IMR-90 (cell line): ENCODE measurements around the gene SCN8A. TPM values are rescaled to one million over a fixed set of nuclear protein-coding genes. Genes with fewer than 3 reads are reported as not detected.
A peak's percentile ranks its signal among the peaks of the same experiment; 100 is the strongest.

Experiments
- ATAC-seq: fragments of 200-7000 bp; cut with Tn5 transposase; 2 replicates; pipeline ENCODE4 v1.9.1; 2020; ENCODE audit warnings: low read depth, mild to moderate bottlenecking, moderate library complexity
- BruUV-seq: library from RNA; stranded (reverse); fragments of 400-500 nt; replicated peaks from 2 replicates; lab custom pipeline; 2021; lab: Mats Ljungman, UMichigan
- CTCF ChIA-PET: fragments of 300-600 bp; formaldehyde crosslinking; extraction: SDS; loops from one replicate; lab custom pipeline; 2021; ENCODE audit warnings: antibody characterized with exemption; lab: Yijun Ruan, JAX
- POLR2A ChIA-PET: fragments of 300-600 bp; sonication (Branson Sonifier 250); formaldehyde crosslinking; loops from one replicate; lab custom pipeline; 2022; ENCODE audit warnings: antibody characterized with exemption; ENCODE audit not compliant: unreplicated experiment; lab: Charles Lee
- DNase-seq: peaks from one replicate; pipeline ENCODE4 v3.0.0; 2013
- H2AFZ ChIP-seq: replicated peaks from 2 replicates; pipeline ENCODE3; 2013; ENCODE audit warnings: low read length, mild to moderate bottlenecking; ENCODE audit not compliant: poor library complexity
- H2AK5ac ChIP-seq: 2 replicates; pipeline ENCODE4 v1.6.1; 2013; ENCODE audit warnings: low read depth, low read length, inconsistent platforms
- H2AK9ac ChIP-seq: replicated peaks from 2 replicates; pipeline ENCODE3; 2013; ENCODE audit warnings: mild to moderate bottlenecking, low read depth, low read length, moderate library complexity; ENCODE audit not compliant: poor library complexity
- H2BK120ac ChIP-seq: 2 replicates; pipeline ENCODE4 v1.6.1; 2013; ENCODE audit warnings: low read depth, low read length, inconsistent platforms
- H2BK15ac ChIP-seq: 3 replicates; pipeline ENCODE4 v1.6.1; 2013; ENCODE audit warnings: low read depth, low read length, inconsistent platforms
- H2BK20ac ChIP-seq: 2 replicates; pipeline ENCODE4 v1.6.1; 2013; ENCODE audit warnings: low read depth, mild to moderate bottlenecking, inconsistent platforms, low read length, moderate library complexity
- H2BK5ac ChIP-seq: 2 replicates; pipeline ENCODE4 v1.6.1; 2013; ENCODE audit warnings: mild to moderate bottlenecking, low read depth, low read length, inconsistent platforms; ENCODE audit not compliant: poor library complexity, severe bottlenecking
- H3K14ac ChIP-seq: replicated peaks from 2 replicates; pipeline ENCODE4 v1.6.1; 2013; ENCODE audit warnings: low read depth, low read length, inconsistent platforms
- H3K18ac ChIP-seq: 2 replicates; pipeline ENCODE4 v1.6.1; 2013; ENCODE audit warnings: low read depth, low read length, control low read depth
- H3K23ac ChIP-seq: 2 replicates; pipeline ENCODE4 v1.6.1; 2013; ENCODE audit warnings: low read depth, low read length, inconsistent platforms
- H3K27ac ChIP-seq: 2 replicates; pipeline ENCODE4 v1.5.1; 2013; ENCODE audit warnings: mild to moderate bottlenecking, control low read depth, low read length; ENCODE audit not compliant: insufficient read depth
- H3K27me3 ChIP-seq: 2 replicates; pipeline ENCODE4 v1.6.1; 2013; ENCODE audit warnings: low read length; ENCODE audit not compliant: control insufficient read depth, insufficient read depth
- H3K36me3 ChIP-seq: 2 replicates; pipeline ENCODE4 v1.6.1; 2013; ENCODE audit warnings: low read length, mixed read lengths; ENCODE audit not compliant: control insufficient read depth, insufficient read depth
- H3K4ac ChIP-seq: 2 replicates; pipeline ENCODE4 v1.6.1; 2013; ENCODE audit warnings: low read depth, low read length, inconsistent platforms
- H3K4me1 ChIP-seq: 2 replicates; pipeline ENCODE4 v1.6.1; 2013; ENCODE audit warnings: low read length, mixed read lengths; ENCODE audit not compliant: control insufficient read depth, insufficient read depth
- H3K4me2 ChIP-seq: 2 replicates; pipeline ENCODE4 v1.6.1; 2013; ENCODE audit warnings: low read depth, mild to moderate bottlenecking, control low read depth, low read length, moderate library complexity
- H3K4me3 ChIP-seq: 2 replicates; pipeline ENCODE4 v1.5.1; 2013; ENCODE audit warnings: low read depth, mild to moderate bottlenecking, control low read depth, low read length, moderate library complexity; ENCODE audit not compliant: insufficient read depth
- H3K56ac ChIP-seq: 2 replicates; pipeline ENCODE4 v1.6.1; 2013; ENCODE audit warnings: low read length, inconsistent platforms; ENCODE audit not compliant: insufficient read depth; ENCODE audit errors: extremely low read depth
- H3K79me1 ChIP-seq, 2 experiments: 2 replicates each; pipeline ENCODE4 v1.6.1; 2013; ENCODE audit warnings: low read length in 2 of 2, inconsistent platforms in 1 of 2, low read depth in 1 of 2
- H3K9ac ChIP-seq: 2 replicates; pipeline ENCODE4 v1.6.1; 2013; ENCODE audit warnings: low read depth, low read length, control low read depth
- H3K9me1 ChIP-seq: 2 replicates; pipeline ENCODE4 v1.6.1; 2013; ENCODE audit warnings: low read length, inconsistent platforms; ENCODE audit not compliant: insufficient read depth
- H3K9me3 ChIP-seq: 2 replicates; pipeline ENCODE4 v1.6.1; 2013; ENCODE audit warnings: low read length; ENCODE audit not compliant: control insufficient read depth, insufficient read depth
- H4K20me1 ChIP-seq: 2 replicates; pipeline ENCODE4 v1.6.1; 2013; ENCODE audit warnings: low read length, inconsistent platforms; ENCODE audit not compliant: insufficient read depth
- H4K5ac ChIP-seq: 2 replicates; pipeline ENCODE4 v1.6.1; 2013; ENCODE audit warnings: mild to moderate bottlenecking, low read depth, low read length, control low read depth
- H4K8ac ChIP-seq, 2 experiments: 2 replicates each; pipeline ENCODE4 v1.6.1; 2013; ENCODE audit warnings: low read depth in 2 of 2, low read length in 2 of 2, control low read depth in 1 of 2, inconsistent platforms in 1 of 2
- H4K91ac ChIP-seq: 2 replicates; pipeline ENCODE4 v1.6.1; 2013; ENCODE audit warnings: low read depth, low read length, inconsistent platforms; ENCODE audit not compliant: insufficient read depth
- BHLHE40 ChIP-seq: fragments of 150-350 bp; IDR thresholded peaks from 2 replicates; pipeline ENCODE4 v1.6.1; 2016; ENCODE audit warnings: mild to moderate bottlenecking, low read depth, low read length
- FOS ChIP-seq: fragments of 150-350 bp; IDR thresholded peaks from 2 replicates; pipeline ENCODE4 v1.6.1; 2016; ENCODE audit warnings: low read depth, low read length
- MAZ ChIP-seq: IDR thresholded peaks from 2 replicates; pipeline ENCODE4 v1.6.1; 2012; ENCODE audit warnings: low read depth, mild to moderate bottlenecking, low read length, improper control_type of control experiment, moderate library complexity, borderline replicate concordance
- NFE2L2 ChIP-seq: fragments of 150-350 bp; IDR thresholded peaks from 2 replicates; pipeline ENCODE4 v1.6.1; 2016; ENCODE audit warnings: low read depth, mild to moderate bottlenecking, low read length
- RAD21 ChIP-seq: IDR thresholded peaks from 2 replicates; pipeline ENCODE4 v1.6.1; 2012; ENCODE audit warnings: low read length, improper control_type of control experiment
- RCOR1 ChIP-seq: IDR thresholded peaks from 2 replicates; pipeline ENCODE4 v1.6.1; 2012; ENCODE audit warnings: mild to moderate bottlenecking, low read length, improper control_type of control experiment; ENCODE audit not compliant: insufficient replicate concordance
- RFX5 ChIP-seq: IDR thresholded peaks from 2 replicates; pipeline ENCODE4 v1.8.0; 2012; ENCODE audit warnings: low read depth, mild to moderate bottlenecking, low read length, moderate library complexity
- SMC3 ChIP-seq: fragments of 150-350 bp; IDR thresholded peaks from 2 replicates; pipeline ENCODE4 v1.6.1; 2016; ENCODE audit warnings: low read depth, mild to moderate bottlenecking, antibody characterized with exemption, low read length, moderate library complexity
- WGBS, 2 experiments: methylation state at CpG; one replicate each; pipeline versions ENCODE4 v1.1.5 to v1.1.7; 2013; ENCODE audit warnings: missing lambda C conversion rate in 2 of 2; ENCODE audit not compliant: insufficient read length in 1 of 2; ENCODE audit errors: extremely low coverage in 2 of 2; 5-methylcytosine and 5-hydroxymethylcytosine counted together
- dilution Hi-C: fragments of 300-500 bp; cut with HindIII; formaldehyde crosslinking; loops from one replicate; pipeline ENCODE4 v1.14.3; 2018; ENCODE audit warnings: low sequenced_read_pairs; ENCODE audit not compliant: unreplicated experiment
- in situ Hi-C: fragments of 300-500 bp; cut with MboI; formaldehyde crosslinking; loops from 3 replicates; pipeline ENCODE4 v1.14.3; 2019; ENCODE audit warnings: low sequenced_read_pairs, inconsistent platforms, mixed read lengths
- intact Hi-C: fragments of 100-400 bp; cut with micrococcal nuclease; formaldehyde crosslinking; loops from 2 replicates; pipeline ENCODE4 v1.10.0; 2022
- polyA plus RNA-seq, 3 experiments: library from polyadenylated mRNA; depleted of rRNA; stranded (reverse); fragments of >200 nt; gene quantifications; 2 replicates each; pipeline ENCODE4 v1.2.3, GENCODE V29; 2012; ENCODE audit warnings: low replicate concordance in 1 of 3
- total RNA-seq: library from RNA; depleted of rRNA; stranded (reverse); fragments of >200 nt; gene quantifications from 2 replicates; pipeline ENCODE4 v1.2.3, GENCODE V29; 2012
- TF ChIP-seq, protein P1 (sequence below): fragments of 150-350 bp; IDR thresholded peaks from 2 replicates; pipeline ENCODE4 v1.6.1; 2017; ENCODE audit warnings: mild to moderate bottlenecking, antibody characterized with exemption, low read length, low read depth

SCN8A gene
- total and polyA plus RNA-seq, 2 of the 4 experiments (the other 2 are of a cell fraction): 6.9 to 19.7 TPM

DNA sequence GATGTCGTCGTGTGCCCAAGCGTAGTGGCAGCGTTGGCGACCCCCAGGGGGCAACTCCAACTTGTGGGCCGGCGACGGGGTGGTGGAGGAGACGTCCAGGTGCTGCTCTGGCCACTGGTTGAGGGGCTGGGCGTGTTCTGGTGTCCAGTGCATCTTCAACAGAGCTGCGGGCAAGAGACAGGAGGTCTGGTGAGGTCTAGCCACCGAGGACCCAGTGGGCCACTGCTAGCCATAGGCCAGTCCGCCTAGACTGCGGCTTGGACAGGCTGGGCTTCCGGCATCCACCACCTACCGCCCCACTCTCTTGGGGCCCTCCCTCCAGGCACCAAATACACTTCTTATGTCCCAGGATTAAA is 231.2 kb downstream of the SCN8A start:
- Histone ChIP-seq H3K14ac (no peak overlapping the region), H2BK5ac (no peak overlapping the region), H3K4ac (no peak overlapping the region), H4K91ac (no peak overlapping the region), H3K23ac (no peak overlapping the region), H4K5ac (no peak overlapping the region), H2BK15ac (no peak overlapping the region), H3K9me1 (no peaks in the 10 kb centered on the region), H3K4me2 (0 out of 2 replicates have a peak overlapping the region, but pooled peaks have one; percentile 3), H3K27me3 (no peaks in the 10 kb centered on the region; the same call in 1 of the 2 replicates), H2BK20ac (no peak overlapping the region), H3K79me1 (0 out of 4 replicates have a peak, but pooled peaks cover 0 to 2% of the 10 kb centered on the region in 2 experiments), H3K9me3 (no peaks in the 10 kb centered on the region), H2AK5ac (no peak overlapping the region), H3K56ac (no peak overlapping the region), H3K36me3 (no peaks in the 10 kb centered on the region), H2AFZ (no peak overlapping the region), H3K27ac (no peak overlapping the region), H3K18ac (no peak overlapping the region), H2BK120ac (no peak overlapping the region), H3K9ac (no peak overlapping the region), H3K4me3 (no peak overlapping the region), H2AK9ac (peak overlapping the region; percentile 79), H4K8ac (no peak overlapping the region), H3K4me1 (peaks cover 9% of the 10 kb centered on the region; the same call in 1 of the 2 replicates), H4K20me1 (no peaks in the 10 kb centered on the region)
- intact Hi-C loops: loop anchor here (5.0 kb wide), 1 partner anchor 160 kb away; no protein-coding TSS in a partner anchor
- BruUV-seq: no TSS peak
- no peak for DNase-seq
- ChIA-PET POLR2A (no interaction called here), CTCF (no interaction called here)
- TF ChIP-seq FOS: no peak
- no peak for TF ChIP-seq RFX5
- no peak for TF ChIP-seq BHLHE40
- TF ChIP-seq, protein P1, sequence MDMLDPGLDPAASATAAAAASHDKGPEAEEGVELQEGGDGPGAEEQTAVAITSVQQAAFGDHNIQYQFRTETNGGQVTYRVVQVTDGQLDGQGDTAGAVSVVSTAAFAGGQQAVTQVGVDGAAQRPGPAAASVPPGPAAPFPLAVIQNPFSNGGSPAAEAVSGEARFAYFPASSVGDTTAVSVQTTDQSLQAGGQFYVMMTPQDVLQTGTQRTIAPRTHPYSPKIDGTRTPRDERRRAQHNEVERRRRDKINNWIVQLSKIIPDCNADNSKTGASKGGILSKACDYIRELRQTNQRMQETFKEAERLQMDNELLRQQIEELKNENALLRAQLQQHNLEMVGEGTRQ: no peak
- no peak for TF ChIP-seq RCOR1
- no peak for TF ChIP-seq MAZ
- TF ChIP-seq RAD21: no peak
- no peak for TF ChIP-seq NFE2L2
- TF ChIP-seq SMC3: no peak
- dilution Hi-C loops: no loop called here
- ATAC-seq: no peak
- in situ Hi-C loops: loop anchor here (5.0 kb wide), 1 partner anchor 400 kb away; the partner anchor contains the start of gene SLC4A8
- 87% methylated on average over 10 of the region's 16 CpGs; no CpG with 5 or more reads in 1 of the 2 experiments for WGBS, 2 experiments
